Measurements from ENCODE around the gene APBA2.

APBA2 gene

DNA sequence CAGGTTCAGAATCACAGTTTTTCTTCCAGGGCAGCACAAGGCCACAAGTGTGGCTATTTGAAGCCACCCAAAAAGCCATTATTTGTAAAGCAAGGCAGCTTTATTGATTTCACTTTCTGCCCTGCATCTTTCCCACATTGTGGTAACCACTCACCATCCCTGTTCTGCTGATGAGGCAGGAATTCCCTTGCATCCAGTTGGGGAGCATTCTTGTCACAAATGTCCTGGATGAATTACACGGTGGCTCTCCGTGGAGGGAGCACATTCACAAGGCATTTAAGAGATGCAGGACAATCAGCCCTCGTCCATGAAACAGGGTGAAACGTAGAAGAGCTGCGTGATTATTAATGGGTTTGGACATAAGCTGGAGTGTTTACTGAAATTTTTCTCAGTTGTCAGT lies 111.2 kb downstream of the APBA2 start:
- TF ChIP-seq ZFX (IDR thresholded peaks at IDR 0.05) (no peak), CTCF (conservative IDR thresholded peaks at IDR 0.05) (no peak)
- H3K27ac ChIP-seq: no peak overlapping the region

DNA sequence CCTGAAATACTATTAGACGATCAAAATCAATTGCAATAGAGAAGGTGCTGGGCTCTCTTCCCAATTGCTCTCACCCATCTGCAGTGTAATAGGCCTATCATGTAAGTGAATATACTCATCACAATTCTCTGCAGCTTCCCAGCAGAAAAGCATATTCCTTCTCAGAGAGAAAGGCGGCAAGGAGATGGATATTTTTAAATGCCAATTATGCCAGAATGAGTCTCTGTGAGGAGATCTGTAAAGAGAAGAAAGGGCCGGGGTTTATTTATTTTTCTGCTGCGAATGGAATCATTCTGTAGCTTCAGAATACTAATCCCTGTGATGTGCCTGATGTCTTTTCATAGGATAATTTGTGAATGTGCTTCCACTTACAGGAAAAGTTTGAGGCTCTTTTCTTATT lies 112.0 kb downstream of the APBA2 start:
- no peak for TF ChIP-seq ZFX (IDR thresholded peaks at IDR 0.05)
- TF ChIP-seq CTCF (conservative IDR thresholded peaks at IDR 0.05): no peak
- no peak overlapping the region for H3K27ac ChIP-seq

DNA sequence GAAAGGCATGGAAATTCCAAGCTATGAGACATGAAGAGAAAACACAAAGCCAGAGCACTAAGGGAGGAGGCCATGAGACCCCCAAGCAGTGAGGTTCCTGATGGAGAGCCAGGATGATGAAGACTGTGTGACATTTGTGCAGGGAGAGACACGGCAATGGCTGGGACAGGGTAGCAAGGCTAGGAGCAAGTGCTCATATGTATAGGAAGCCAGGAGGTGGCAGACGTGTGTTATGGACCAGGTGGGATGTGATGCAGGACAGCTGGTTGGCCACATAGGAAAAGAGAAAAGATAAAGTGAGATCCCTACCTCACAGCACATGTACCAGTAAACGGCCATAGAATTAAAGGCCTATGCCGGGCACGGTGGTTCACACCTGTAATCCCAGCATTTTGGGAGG lies 112.7 kb downstream of the APBA2 start:
- TF ChIP-seq ZFX (IDR thresholded peaks at IDR 0.05): no peak
- no peak for TF ChIP-seq CTCF (conservative IDR thresholded peaks at IDR 0.05)
- no peak overlapping the region for H3K27ac ChIP-seq

DNA sequence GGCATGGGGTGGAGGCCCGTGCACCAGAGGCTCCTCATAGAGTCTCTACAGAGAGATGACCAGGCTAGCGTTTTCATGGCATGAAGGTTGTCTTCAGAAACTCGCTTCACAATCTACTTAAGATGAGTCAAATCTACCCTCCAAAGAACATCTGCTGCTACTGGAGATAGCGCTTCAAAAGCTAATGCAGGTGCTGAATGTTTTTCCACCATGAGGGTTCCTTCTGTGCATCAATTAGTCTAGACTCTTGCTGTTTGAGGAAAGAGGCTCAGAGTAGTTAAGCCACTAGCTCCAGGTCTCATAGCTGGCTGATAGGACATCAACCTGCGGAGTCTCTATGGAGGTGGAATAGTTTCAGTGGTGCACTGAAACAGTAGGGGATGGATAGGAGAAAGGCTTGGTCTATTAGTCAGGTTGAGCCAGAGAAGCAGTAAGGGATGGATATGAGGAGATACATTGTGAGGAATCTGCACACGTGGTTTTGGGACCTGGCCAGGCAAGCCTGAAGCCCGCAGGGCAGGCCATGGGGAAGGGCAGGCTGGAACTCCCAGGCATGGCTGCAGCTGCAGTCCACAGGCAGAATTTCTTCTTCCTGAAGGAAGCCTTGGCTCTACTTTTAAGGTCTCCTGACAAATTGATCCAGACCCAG lies 117.5 kb downstream of the APBA2 start:
- TF ChIP-seq CTCF (conservative IDR thresholded peaks at IDR 0.05): no peak
- TF ChIP-seq ZFX (IDR thresholded peaks at IDR 0.05): no peak
- no peak overlapping the region for H3K27ac ChIP-seq

- no peak for TF ChIP-seq CTCF (conservative IDR thresholded peaks at IDR 0.05)
- H3K27ac ChIP-seq: no peak overlapping the region
Measured at GRCh38 chr15:29003840-29004233, 118.1 kb downstream of the APBA2 start.

DNA sequence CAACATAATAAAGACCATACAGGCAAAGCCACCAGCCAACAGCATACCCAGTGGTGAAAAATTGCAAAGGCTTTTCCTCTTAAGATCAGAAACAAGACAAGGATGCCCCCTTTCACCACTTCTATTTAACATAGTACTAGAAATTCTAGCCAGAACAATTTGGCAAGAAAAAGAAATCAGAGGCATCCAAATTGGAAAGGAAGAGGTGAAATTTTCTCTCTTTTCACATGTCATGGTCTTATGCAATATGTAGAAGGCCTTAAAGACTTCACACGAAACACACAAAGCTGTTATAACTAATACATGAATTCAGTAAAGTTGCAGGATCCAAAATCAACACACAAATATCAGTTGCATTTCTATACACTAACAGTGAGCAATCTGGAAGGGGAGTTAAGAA lies 120.2 kb downstream of the APBA2 start:
- TF ChIP-seq CTCF (conservative IDR thresholded peaks at IDR 0.05): no peak
- no peak for TF ChIP-seq ZFX (IDR thresholded peaks at IDR 0.05)
- H3K27ac ChIP-seq: no peak overlapping the region

GRCh38 chr15:29008846-29009245 lies 123.1 kb downstream of the APBA2 start:
- H3K27ac ChIP-seq: no peak overlapping the region
- TF ChIP-seq ZFX (IDR thresholded peaks at IDR 0.05) (no peak), CTCF (conservative IDR thresholded peaks at IDR 0.05) (no peak)

All from C4-2B (cell line).